OCI-LY7 (cell line): ENCODE measurements around the gene FAM131C.

Experiments
- CTCF ChIP-seq: fragments of 200-600 bp; sonication (generic); conservative IDR thresholded peaks from 2 replicates; pipeline ENCODE4 v1.5.1; 2014; ENCODE audit warnings: mild to moderate bottlenecking, antibody characterized with exemption, low read length, moderate library complexity, mixed read lengths
- EZH2phosphoT487 ChIP-seq: fragments of 200-600 bp; sonication (generic); IDR thresholded peaks from 2 replicates; pipeline ENCODE4 v1.6.1; 2018; ENCODE audit warnings: low read depth, borderline replicate concordance, mild to moderate bottlenecking, mixed run types, antibody characterized with exemption, low read length, moderate library complexity, mixed read lengths

- TF ChIP-seq CTCF (no peak), EZH2phosphoT487 (no peak)
Measured at GRCh38 chr1:16023050-16023653, 50.3 kb downstream of the FAM131C start.
